A673 (cell line): ENCODE results near the gene CSRP1.

Experiments
- CTCF ChIP-seq: fragments of 300-800, 200-600 bp; sonication (generic); conservative IDR thresholded peaks from 2 replicates; pipeline ENCODE4 v1.5.1; 2017; ENCODE audit warnings: low read depth, mild to moderate bottlenecking, antibody characterized with exemption, low read length, moderate library complexity, mixed read lengths
- EZH2 ChIP-seq: fragments of 200-600 bp; sonication (generic); IDR thresholded peaks from 2 replicates; pipeline ENCODE4 v1.6.1; 2017; ENCODE audit warnings: borderline replicate concordance, low read depth, mild to moderate bottlenecking, mixed read lengths, antibody characterized with exemption, low read length; ENCODE audit not compliant: poor library complexity, severe bottlenecking

- TF ChIP-seq CTCF (no peak), EZH2 (no peak)
Observed at GRCh38 chr1:201503397-201504176, 3.3 kb downstream of the CSRP1 start.
